HepG2 (cell line): ENCODE data around the gene RNF4. TPM values are rescaled to one million over a fixed set of nuclear protein-coding genes. Genes with fewer than 3 reads are reported as not detected.

ENCODE experiments used
- ESRRA ChIP-seq: sonication (generic); formaldehyde crosslinking; IDR thresholded peaks from 2 replicates; pipeline ENCODE4 v1.5.1; 2020; ENCODE audit warnings: mild to moderate bottlenecking, low read depth, missing genetic modification reagents
- FOSL2 ChIP-seq: sonication (generic); formaldehyde crosslinking; IDR thresholded peaks from 2 replicates; pipeline ENCODE4 v1.4.0; 2020; ENCODE audit warnings: missing genetic modification reagents
- GPBP1L1 ChIP-seq: sonication (generic); formaldehyde crosslinking; IDR thresholded peaks from 2 replicates; pipeline ENCODE4 v1.5.0; 2020; ENCODE audit warnings: mild to moderate bottlenecking, missing genetic modification reagents
- HMGXB3 ChIP-seq: sonication (generic); formaldehyde crosslinking; IDR thresholded peaks from 2 replicates; pipeline ENCODE4 v1.4.0; 2020; ENCODE audit warnings: missing genetic modification reagents, borderline replicate concordance
- MED13 ChIP-seq: sonication (generic); formaldehyde crosslinking; IDR thresholded peaks from 2 replicates; pipeline ENCODE4 v1.5.0; 2020; ENCODE audit warnings: missing genetic modification reagents
- PRDM10 ChIP-seq: sonication (generic); formaldehyde crosslinking; IDR thresholded peaks from 2 replicates; pipeline ENCODE4 v1.4.0; 2020; ENCODE audit warnings: low read depth, missing genetic modification reagents
- ZC3H13 ChIP-seq: sonication (generic); formaldehyde crosslinking; IDR thresholded peaks from 2 replicates; pipeline ENCODE4 v1.8.1; 2023; ENCODE audit warnings: mild to moderate bottlenecking, missing genetic modification reagents, moderate library complexity
- ZFP36 ChIP-seq: fragments of 150-350 bp; IDR thresholded peaks from 2 replicates; pipeline ENCODE4 v1.6.1; 2018; ENCODE audit warnings: borderline replicate concordance, low read length, low read depth; ENCODE audit not compliant: partially characterized antibody
- ZNF430 ChIP-seq: sonication (generic); formaldehyde crosslinking; IDR thresholded peaks from 2 replicates; pipeline ENCODE4 v1.9.0; 2021; ENCODE audit warnings: mild to moderate bottlenecking, missing genetic modification reagents
- ZNF431 ChIP-seq: sonication (generic); formaldehyde crosslinking; IDR thresholded peaks from 2 replicates; pipeline ENCODE4 v1.9.0; 2022; ENCODE audit warnings: missing genetic modification reagents, low read depth, mild to moderate bottlenecking, borderline replicate concordance
- ZNF550 ChIP-seq: sonication (generic); formaldehyde crosslinking; IDR thresholded peaks from 2 replicates; pipeline ENCODE4 v1.4.0; 2020; ENCODE audit warnings: mild to moderate bottlenecking, missing genetic modification reagents, borderline replicate concordance
- ZNF670 ChIP-seq: sonication (generic); formaldehyde crosslinking; IDR thresholded peaks from 2 replicates; pipeline ENCODE4 v1.8.0; 2022; ENCODE audit warnings: mild to moderate bottlenecking, missing genetic modification reagents, borderline replicate concordance
- ZNF672 ChIP-seq: sonication (generic); formaldehyde crosslinking; IDR thresholded peaks from 2 replicates; pipeline ENCODE4 v1.8.1; 2022; ENCODE audit warnings: missing genetic modification reagents
- polyA plus RNA-seq, 8 experiments: library from polyadenylated mRNA; depleted of rRNA in 3 of 8; stranded (reverse) in 7 of 8; unstranded in 1 of 8; fragments of >200 nt; fragmentation: Illumina TruSeq in 4 of 8; extraction: Trizol in 4 of 8; gene quantifications; 2 replicates each; pipeline versions ENCODE4 v1.2.1 to v1.2.3, GENCODE V29; 2011 to 2016; ENCODE audit warnings: low read depth in 4 of 8, missing spikeins in 1 of 8, mixed read lengths in 1 of 8; ENCODE audit not compliant: insufficient read depth in 1 of 8
- total RNA-seq, 5 experiments: library from RNA; depleted of rRNA; stranded (reverse); fragments of >200 nt; fragmentation: Illumina TruSeq; extraction: Trizol; gene quantifications; 2 replicates each; pipeline ENCODE4 v1.2.3, GENCODE V29; 2016; ENCODE audit warnings: low read depth in 1 of 5
- TF ChIP-seq, protein P1 (sequence below): sonication (generic); formaldehyde crosslinking; IDR thresholded peaks from 2 replicates; pipeline ENCODE4 v1.4.0; 2020; ENCODE audit warnings: missing genetic modification reagents
- TF ChIP-seq, protein P2 (sequence below): fragments of 450-650 bp; IDR thresholded peaks from 2 replicates; pipeline ENCODE4 v1.6.1; 2017

The RNF4 gene
- total and polyA plus RNA-seq, 2 of the 13 experiments (the other 11 are each of a cell fraction or from before 2014, with no cell fraction given): 38.1 to 45.1 TPM

DNA sequence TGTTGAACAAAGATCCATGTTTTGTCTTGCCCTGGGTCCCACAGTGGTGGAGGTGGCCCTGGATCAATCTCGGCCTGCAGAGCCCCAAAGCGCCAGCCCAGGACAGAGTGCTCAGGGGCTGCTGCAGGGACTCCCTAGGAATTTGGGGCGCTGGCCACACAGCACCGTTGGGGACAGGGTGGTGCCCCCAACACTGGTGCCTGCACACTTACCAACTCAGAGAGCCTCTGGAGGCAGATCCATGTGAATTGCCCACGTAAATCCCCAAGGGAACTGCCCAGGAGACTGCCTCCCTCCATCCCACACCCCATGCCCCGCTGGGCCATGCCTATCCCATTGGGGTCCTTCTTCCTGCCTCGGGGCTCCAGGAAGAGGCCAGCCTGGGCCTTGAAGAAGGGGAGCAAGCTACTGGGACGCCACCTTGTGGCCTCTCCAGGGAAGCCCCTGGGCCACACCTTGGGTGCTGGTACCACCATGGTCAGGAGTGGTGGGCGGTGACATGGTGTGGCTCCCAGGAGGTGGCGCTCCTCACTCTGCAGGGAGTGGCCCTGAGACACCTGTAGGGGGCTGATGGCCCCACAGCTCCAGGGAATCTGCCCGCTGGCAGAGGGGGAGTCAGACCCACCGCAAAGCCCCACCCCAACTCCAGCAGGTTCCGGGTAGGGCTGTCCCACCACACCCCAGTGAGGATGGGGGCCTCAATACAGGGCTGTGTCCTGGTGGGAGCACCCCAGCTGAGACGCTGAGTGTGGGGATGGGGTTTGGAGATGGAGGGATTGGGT lies 27.3 kb upstream of the RNF4 start (continued):
- no peak for TF ChIP-seq HMGXB3 (CRISPR knock-in tag)
- TF ChIP-seq ESRRA (CRISPR knock-in tag): 0 out of 2 replicates have a peak, but pooled peaks have one; percentile 30
- TF ChIP-seq, protein P1, sequence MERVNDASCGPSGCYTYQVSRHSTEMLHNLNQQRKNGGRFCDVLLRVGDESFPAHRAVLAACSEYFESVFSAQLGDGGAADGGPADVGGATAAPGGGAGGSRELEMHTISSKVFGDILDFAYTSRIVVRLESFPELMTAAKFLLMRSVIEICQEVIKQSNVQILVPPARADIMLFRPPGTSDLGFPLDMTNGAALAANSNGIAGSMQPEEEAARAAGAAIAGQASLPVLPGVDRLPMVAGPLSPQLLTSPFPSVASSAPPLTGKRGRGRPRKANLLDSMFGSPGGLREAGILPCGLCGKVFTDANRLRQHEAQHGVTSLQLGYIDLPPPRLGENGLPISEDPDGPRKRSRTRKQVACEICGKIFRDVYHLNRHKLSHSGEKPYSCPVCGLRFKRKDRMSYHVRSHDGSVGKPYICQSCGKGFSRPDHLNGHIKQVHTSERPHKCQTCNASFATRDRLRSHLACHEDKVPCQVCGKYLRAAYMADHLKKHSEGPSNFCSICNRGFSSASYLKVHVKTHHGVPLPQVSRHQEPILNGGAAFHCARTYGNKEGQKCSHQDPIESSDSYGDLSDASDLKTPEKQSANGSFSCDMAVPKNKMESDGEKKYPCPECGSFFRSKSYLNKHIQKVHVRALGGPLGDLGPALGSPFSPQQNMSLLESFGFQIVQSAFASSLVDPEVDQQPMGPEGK (CRISPR knock-in tag): peak; percentile 75
- TF ChIP-seq PRDM10: no peak
- TF ChIP-seq ZFP36: no peak
- TF ChIP-seq ZNF430: no peak
- no peak for TF ChIP-seq ZNF431 (CRISPR knock-in tag)
- TF ChIP-seq ZC3H13 (CRISPR knock-in tag): no peak
- TF ChIP-seq, protein P2, sequence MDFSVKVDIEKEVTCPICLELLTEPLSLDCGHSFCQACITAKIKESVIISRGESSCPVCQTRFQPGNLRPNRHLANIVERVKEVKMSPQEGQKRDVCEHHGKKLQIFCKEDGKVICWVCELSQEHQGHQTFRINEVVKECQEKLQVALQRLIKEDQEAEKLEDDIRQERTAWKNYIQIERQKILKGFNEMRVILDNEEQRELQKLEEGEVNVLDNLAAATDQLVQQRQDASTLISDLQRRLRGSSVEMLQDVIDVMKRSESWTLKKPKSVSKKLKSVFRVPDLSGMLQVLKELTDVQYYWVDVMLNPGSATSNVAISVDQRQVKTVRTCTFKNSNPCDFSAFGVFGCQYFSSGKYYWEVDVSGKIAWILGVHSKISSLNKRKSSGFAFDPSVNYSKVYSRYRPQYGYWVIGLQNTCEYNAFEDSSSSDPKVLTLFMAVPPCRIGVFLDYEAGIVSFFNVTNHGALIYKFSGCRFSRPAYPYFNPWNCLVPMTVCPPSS: no peak
- TF ChIP-seq GPBP1L1 (CRISPR knock-in tag): no peak
- peak; percentile 23; the same call in 1 of the 2 replicates for TF ChIP-seq FOSL2
- 0 out of 2 replicates have a peak, but pooled peaks have one; percentile 20 for TF ChIP-seq ZNF670
- no peak for TF ChIP-seq MED13 (CRISPR knock-in tag)
- TF ChIP-seq ZNF550 (CRISPR knock-in tag): no peak
- TF ChIP-seq ZNF672 (CRISPR knock-in tag): no peak
